ENCODE results near the gene AVP. TPM values are rescaled to one million over a fixed set of nuclear protein-coding genes. Genes with fewer than 3 reads are reported as not detected.
A peak's percentile ranks its signal among the peaks of the same experiment; 100 is the strongest.

The AVP gene
- total and polyA plus RNA-seq, 2 of the 13 experiments (the other 11 are each of a cell fraction or from before 2014, with no cell fraction given), result 0.12 TPM; not detected in 1

GRCh38 chr20:3045816-3046676 is 38.5 kb downstream of the AVP start, which contains the start of gene MRPS26 (continued):
- TF ChIP-seq ZNF275 (CRISPR knock-in tag; IDR thresholded peaks at IDR 0.05; ENCODE audit: borderline replicate concordance), result peak; percentile 90
- peak; percentile 90; the same call in 1 of the 2 replicates for TF ChIP-seq ZNF614 (CRISPR knock-in tag; IDR thresholded peaks at IDR 0.05; ENCODE audit: borderline replicate concordance)
- TF ChIP-seq MIXL1 (CRISPR knock-in tag; IDR thresholded peaks at IDR 0.05), result 0 out of 2 replicates have a peak, but pooled peaks have one; percentile 21
- peak; percentile 43 for TF ChIP-seq HNF4G (IDR thresholded peaks at IDR 0.05; ENCODE audit: borderline replicate concordance, low read depth, low read length)
- TF ChIP-seq HNF4G (CRISPR knock-in tag; IDR thresholded peaks at IDR 0.05; ENCODE audit: borderline replicate concordance, low read depth), result peak; percentile 89
- TF ChIP-seq PRPF4 (IDR thresholded peaks at IDR 0.05; ENCODE audit: low read depth, low read length, poor library complexity, severe bottlenecking), result no peak
- peak; percentile 94 for TF ChIP-seq KDM5B (CRISPR knock-in tag; IDR thresholded peaks at IDR 0.05; ENCODE audit: borderline replicate concordance)
- TF ChIP-seq MLLT10 (CRISPR knock-in tag; IDR thresholded peaks at IDR 0.05), result no peak
- no peak for TF ChIP-seq MAFK (conservative IDR thresholded peaks at IDR 0.05 in 1 of 2, IDR thresholded peaks at IDR 0.05 in 1 of 2; ENCODE audit: low read length in 2 of 2)
- TF ChIP-seq ZNF703 (CRISPR knock-in tag; IDR thresholded peaks at IDR 0.05; ENCODE audit: borderline replicate concordance), result no peak; the same call in 1 of the 2 replicates
- peak; percentile 84 for TF ChIP-seq CREBL2 (CRISPR knock-in tag; IDR thresholded peaks at IDR 0.05; ENCODE audit: borderline replicate concordance)
- TF ChIP-seq ZNF724P (CRISPR knock-in tag; IDR thresholded peaks at IDR 0.05; ENCODE audit: borderline replicate concordance), result peak; percentile 64; the same call in 1 of the 2 replicates
- peak; percentile 94; the same call in 1 of the 2 replicates for TF ChIP-seq ZBTB7A (CRISPR knock-in tag; IDR thresholded peaks at IDR 0.05)
- TF ChIP-seq CAMTA2 (CRISPR knock-in tag; IDR thresholded peaks at IDR 0.05; ENCODE audit: borderline replicate concordance), result no peak; the same call in 1 of the 2 replicates
- no peak; the same call in none of the 2 replicates for TF ChIP-seq KDM4B (CRISPR knock-in tag; IDR thresholded peaks at IDR 0.05)
- peak; percentile 44; the same call in 1 of the 2 replicates for TF ChIP-seq NFYC (CRISPR knock-in tag; IDR thresholded peaks at IDR 0.05)
- 0 out of 2 replicates have a peak, but pooled peaks have one; percentile 21 for TF ChIP-seq ZNF616 (CRISPR knock-in tag; IDR thresholded peaks at IDR 0.05; ENCODE audit: low read depth)
- TF ChIP-seq MED13 (CRISPR knock-in tag; IDR thresholded peaks at IDR 0.05), result peak; percentile 85
- TF ChIP-seq RAD21 (CRISPR knock-in tag; IDR thresholded peaks at IDR 0.05), result peak; percentile 65
- TF ChIP-seq ZNF572 (CRISPR knock-in tag; IDR thresholded peaks at IDR 0.05), result peak; percentile 93; the same call in 1 of the 2 replicates
- peak; percentile 95 for TF ChIP-seq ZMAT3 (CRISPR knock-in tag; conservative IDR thresholded peaks at IDR 0.05)
- 0 out of 2 replicates have a peak, but pooled peaks have one; percentile 7 for TF ChIP-seq ZMYM2 (CRISPR knock-in tag; IDR thresholded peaks at IDR 0.05)
- no peak; the same call in 1 of the 2 replicates for TF ChIP-seq CREM (IDR thresholded peaks at IDR 0.05)
- peak; percentile 22; the same call in 1 of the 2 replicates for TF ChIP-seq CREM (CRISPR knock-in tag; IDR thresholded peaks at IDR 0.05)
- no peak; the same call in none of the 2 replicates for TF ChIP-seq ZNF549 (CRISPR knock-in tag; IDR thresholded peaks at IDR 0.05)
- peak; percentile 21; the same call in 1 of the 2 replicates for TF ChIP-seq RELA (CRISPR knock-in tag; IDR thresholded peaks at IDR 0.05)
- peak; percentile 83 for TF ChIP-seq AKAP8 (CRISPR knock-in tag; IDR thresholded peaks at IDR 0.05)
- peak; percentile 98; the same call in 1 of the 2 replicates for TF ChIP-seq ZNF790 (CRISPR knock-in tag; IDR thresholded peaks at IDR 0.05; ENCODE audit: borderline replicate concordance)
- TF ChIP-seq CBX2 (IDR thresholded peaks at IDR 0.05; ENCODE audit: low read depth, low read length), result no peak
- 0 out of 2 replicates have a peak, but pooled peaks have one; percentile 35 for TF ChIP-seq CBX2 (CRISPR knock-in tag; IDR thresholded peaks at IDR 0.05; ENCODE audit: low read depth)
- TF ChIP-seq TRIM24 (CRISPR knock-in tag; IDR thresholded peaks at IDR 0.05), result no peak

Measured in HepG2 (cell line).